SK-N-MC (cell line): ENCODE results near the gene TOP1.
A peak's percentile ranks its signal among the peaks of the same experiment; 100 is the strongest.

Experiments used
- EZH2 ChIP-seq: fragments of 200-600 bp; sonication (generic); IDR thresholded peaks from one replicate; pipeline ENCODE4 v1.6.1; 2017; ENCODE audit warnings: antibody characterized with exemption
- POLR2AphosphoS5 ChIP-seq: IDR thresholded peaks from 2 replicates; pipeline ENCODE4 v1.6.1; 2012; ENCODE audit warnings: mild to moderate bottlenecking, low read depth, low read length, borderline replicate concordance

- TF ChIP-seq POLR2AphosphoS5 (peak; percentile 53), EZH2 (no peak)
Observed at GRCh38 chr20:41137614-41138474, 109.2 kb downstream of the TOP1 start.
